ENCODE data around the gene PAPOLG.
"Not testable (repeated sequence)": the region's sequence is repeated elsewhere in the genome, so short reads cannot be mapped to it uniquely, and the experiment has no call there.

Gene PAPOLG

GRCh38 chr2:60822987-60823386, 66.9 kb downstream of the PAPOLG start:
- no peak for DNase-seq (ENCODE audit: low read depth in 3 of 3)

- DNase-seq (ENCODE audit: low read depth in 3 of 3): no peak
Observed at GRCh38 chr2:60823694-60824305, 67.7 kb downstream of the PAPOLG start.

- no peak for DNase-seq (ENCODE audit: low read depth in 3 of 3)
Observed at GRCh38 chr2:60825666-60826065, 69.6 kb downstream of the PAPOLG start.

- no peak for DNase-seq (ENCODE audit: low read depth in 3 of 3)
Observed at GRCh38 chr2:60826111-60826510, 70.0 kb downstream of the PAPOLG start.

GRCh38 chr2:60826860-60827259, 70.8 kb downstream of the PAPOLG start:
- DNase-seq (ENCODE audit: low read depth in 3 of 3): not testable (repeated sequence)

GRCh38 chr2:60827369-60827768, 71.3 kb downstream of the PAPOLG start:
- DNase-seq (ENCODE audit: low read depth in 3 of 3): no peak

GRCh38 chr2:60830991-60831390, 74.9 kb downstream of the PAPOLG start:
- DNase-seq (ENCODE audit: low read depth in 3 of 3): no peak

- DNase-seq (ENCODE audit: low read depth in 3 of 3): no peak
Observed at GRCh38 chr2:60831921-60832320, 75.9 kb downstream of the PAPOLG start.

GRCh38 chr2:60832621-60833020, 76.6 kb downstream of the PAPOLG start:
- no peak for DNase-seq (ENCODE audit: low read depth in 3 of 3)

GRCh38 chr2:60834270-60834717, 78.2 kb downstream of the PAPOLG start:
- no peak for DNase-seq (ENCODE audit: low read depth in 3 of 3)

GRCh38 chr2:60836491-60836890, 80.4 kb downstream of the PAPOLG start:
- DNase-seq (ENCODE audit: low read depth in 3 of 3): no peak

- no peak for DNase-seq (ENCODE audit: low read depth in 3 of 3)
Observed at GRCh38 chr2:60837123-60837522, 81.1 kb downstream of the PAPOLG start.

GRCh38 chr2:60838481-60838880, 82.4 kb downstream of the PAPOLG start:
- DNase-seq (ENCODE audit: low read depth in 3 of 3): no peak

GRCh38 chr2:60839126-60839813, 83.2 kb downstream of the PAPOLG start:
- no peak for DNase-seq (ENCODE audit: low read depth in 3 of 3)

- no peak for DNase-seq (ENCODE audit: low read depth in 3 of 3)
Observed at GRCh38 chr2:60840880-60841279, 84.8 kb downstream of the PAPOLG start.

- no peak for DNase-seq (ENCODE audit: low read depth in 3 of 3)
Observed at GRCh38 chr2:60843006-60843405, 86.9 kb downstream of the PAPOLG start.

GRCh38 chr2:60844105-60844504, 88.0 kb downstream of the PAPOLG start:
- DNase-seq (ENCODE audit: low read depth in 3 of 3): no peak

- no peak for DNase-seq (ENCODE audit: low read depth in 3 of 3)
Observed at GRCh38 chr2:60847854-60848253, 91.8 kb downstream of the PAPOLG start.

Data from stimulated activated CD4-positive, alpha-beta T cell treated with anti-CD3 and anti-CD28 coated beads, TNF-alpha, amount 100 ng/mL, for 4 hours (primary cell).